Activated CD8-positive, alpha-beta T cell treated with anti-CD3 and anti-CD28 coated beads, Interleukin-2, amount 10 ng/mL, durations not matched to agents 7 days and 5 days (primary cell): ENCODE measurements around the gene LRCOL1. TPM values are rescaled to one million over a fixed set of nuclear protein-coding genes. Genes with fewer than 3 reads are reported as not detected.

Source experiments
- ATAC-seq: fragments of 150-1000 bp; cut with Tn5 transposase; one replicate; pipeline ENCODE4 v1.10.0; 2021; ENCODE audit warnings: moderate library complexity
- CTCF ChIA-PET: fragments of 350-600 bp; sonication (Branson Sonifier 250); formaldehyde crosslinking; loops from one replicate; lab custom pipeline; 2021; ENCODE audit warnings: antibody characterized with exemption; lab: Charles Lee
- POLR2A ChIA-PET: fragments of 350-600 bp; sonication (Branson Sonifier 250); formaldehyde crosslinking; loops from one replicate; lab custom pipeline; 2021; ENCODE audit warnings: antibody characterized with exemption; lab: Charles Lee
- DNase-seq: peaks from one replicate; pipeline ENCODE4 v3.0.0-alpha.2; 2020
- H3K27ac Mint-ChIP-seq: one replicate; pipeline ENCODE4 v1.8.0; 2021; ENCODE audit warnings: mild to moderate bottlenecking, mixed read lengths
- H3K27me3 Mint-ChIP-seq: one replicate; pipeline ENCODE4 v1.8.0; 2021; ENCODE audit warnings: low read depth, mixed read lengths
- H3K36me3 Mint-ChIP-seq: one replicate; pipeline ENCODE4 v1.8.0; 2021; ENCODE audit warnings: low read depth, mixed read lengths
- H3K4me1 Mint-ChIP-seq: one replicate; pipeline ENCODE4 v1.8.0; 2021; ENCODE audit warnings: low read depth, mixed read lengths
- H3K4me3 Mint-ChIP-seq: one replicate; pipeline ENCODE4 v1.8.0; 2021; ENCODE audit warnings: mild to moderate bottlenecking, mixed read lengths
- H3K9me3 Mint-ChIP-seq: one replicate; pipeline ENCODE4 v1.8.0; 2022; ENCODE audit warnings: mixed read lengths; ENCODE audit not compliant: insufficient read depth
- total RNA-seq, 2 experiments: library from RNA; stranded (reverse); gene quantifications; one replicate each; pipeline ENCODE4 v1.2.3, GENCODE V29; 2021

The LRCOL1 gene
- total RNA-seq, 2 experiments from 2014 or later, result not detected

DNA sequence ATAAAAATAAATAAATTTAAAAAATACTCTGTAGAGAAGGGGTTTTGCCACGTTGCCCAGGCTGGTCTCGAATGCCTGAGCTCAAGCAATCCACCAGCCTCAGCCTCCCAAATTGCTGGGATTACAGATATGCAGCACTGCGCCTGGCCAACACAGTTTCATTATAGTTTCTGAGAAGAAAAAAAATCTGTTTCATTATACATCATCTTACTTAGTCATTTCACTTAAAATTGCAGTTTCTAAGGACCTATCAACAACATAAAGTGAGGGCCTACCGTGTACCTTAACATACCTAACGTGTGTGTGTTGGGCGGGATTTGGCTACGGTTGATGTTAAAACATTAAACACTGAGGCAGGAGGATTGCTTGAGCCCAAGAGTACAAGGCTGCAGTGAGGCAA lies 36.5 kb upstream of the LRCOL1 start:
- Mint-ChIP-seq H3K36me3 (peaks cover 57% of the 10 kb centered on the region), H3K27me3 (no peaks in the 10 kb centered on the region), H3K27ac (no peak overlapping the region), H3K9me3 (no peaks in the 10 kb centered on the region), H3K4me3 (no peak overlapping the region), H3K4me1 (peaks cover 4% of the 10 kb centered on the region)
- ChIA-PET POLR2A (no interaction called here), CTCF (no interaction called here)
- no peak for ATAC-seq
- DNase-seq, result no peak

DNA sequence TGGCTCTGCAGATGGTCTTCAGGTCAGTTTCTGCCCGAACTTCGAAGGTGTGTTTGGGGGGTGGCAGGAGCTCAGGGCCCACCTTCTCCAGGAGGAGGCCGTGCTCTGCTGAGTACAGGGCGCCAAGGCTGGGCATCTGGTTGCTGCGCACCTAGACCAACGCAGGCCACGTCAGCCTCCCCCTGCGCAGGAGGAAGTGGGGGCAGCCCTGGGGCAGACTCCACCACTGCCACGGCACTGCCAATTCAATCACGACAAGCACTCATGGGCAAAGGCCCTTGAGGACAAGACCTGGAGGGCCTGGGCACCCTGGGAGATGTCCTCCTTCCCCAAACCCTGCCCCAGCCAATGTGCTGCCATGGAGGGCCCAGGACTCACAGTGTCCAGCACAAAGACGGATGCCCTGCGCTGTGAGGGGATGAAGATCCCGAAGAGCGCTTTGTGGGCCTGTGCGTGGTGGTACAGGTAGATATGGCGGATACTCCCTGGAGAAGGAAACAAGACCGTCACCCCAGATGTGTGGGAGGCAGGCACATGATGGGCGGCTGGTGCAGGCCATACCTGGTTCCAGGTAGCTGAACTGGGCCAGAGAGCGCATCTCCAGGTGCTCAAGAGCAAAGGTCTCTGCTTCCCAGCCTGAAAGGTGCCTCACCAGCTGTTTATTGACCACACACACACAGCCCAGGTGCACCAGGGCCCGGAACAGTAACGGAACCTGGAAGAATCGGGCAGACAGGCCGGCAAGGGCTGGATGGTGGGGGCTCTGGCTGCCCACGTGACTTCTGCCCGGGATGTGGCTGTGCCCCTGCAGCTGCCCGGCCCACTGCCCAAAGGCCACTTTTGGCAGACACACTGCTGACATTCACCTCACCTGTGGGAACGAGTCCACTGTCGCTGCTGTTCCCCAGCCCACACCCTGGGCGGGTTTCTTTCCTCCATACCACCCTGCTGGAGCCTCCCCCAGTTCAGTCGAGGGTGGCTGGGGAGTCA lies 32.8 kb upstream of the LRCOL1 start:
- ChIA-PET POLR2A (interaction anchor here (1.0 kb wide), 1 partner anchor 186 kb away, joined by 4 read pairs; no protein-coding TSS in a partner anchor), CTCF (no interaction called here)
- no peak overlapping the region for H3K4me3 Mint-ChIP-seq
- H3K4me1 Mint-ChIP-seq, result peaks cover 18% of the 10 kb centered on the region
- H3K27me3 Mint-ChIP-seq, result no peaks in the 10 kb centered on the region
- H3K36me3 Mint-ChIP-seq, result peaks cover 67% of the 10 kb centered on the region
- ATAC-seq (no peak), DNase-seq (no peak)
- no peak overlapping the region for H3K27ac Mint-ChIP-seq
- H3K9me3 Mint-ChIP-seq, result no peaks in the 10 kb centered on the region

- ATAC-seq, result no peak
- ChIA-PET CTCF (no interaction called here), POLR2A (no interaction called here)
- Mint-ChIP-seq H3K27me3 (no peaks in the 10 kb centered on the region), H3K4me3 (no peak overlapping the region), H3K9me3 (no peaks in the 10 kb centered on the region), H3K4me1 (peaks cover 27% of the 10 kb centered on the region), H3K36me3 (peaks cover 69% of the 10 kb centered on the region), H3K27ac (no peak overlapping the region)
- no peak for DNase-seq
Measured at GRCh38 chr12:132641811-132642650, 31.6 kb upstream of the LRCOL1 start.

GRCh38 chr12:132640936-132641335 lies 30.6 kb upstream of the LRCOL1 start:
- H3K9me3 Mint-ChIP-seq, result no peaks in the 10 kb centered on the region
- POLR2A ChIA-PET, result interaction anchor here (0.8 kb wide), 1 partner anchor 28 kb away, joined by 3 read pairs; no protein-coding TSS in a partner anchor

GRCh38 chr12:132639956-132640520 lies 29.7 kb upstream of the LRCOL1 start:
- Mint-ChIP-seq H3K27me3 (no peaks in the 10 kb centered on the region), H3K36me3 (peaks cover 73% of the 10 kb centered on the region), H3K9me3 (no peaks in the 10 kb centered on the region), H3K27ac (no peak overlapping the region), H3K4me1 (peaks cover 27% of the 10 kb centered on the region), H3K4me3 (no peak overlapping the region)
- ChIA-PET CTCF (interaction anchor here (1.6 to 1.7 kb wide), 2 partner anchors 19 to 31 kb away, joined by 3 read pairs; no protein-coding TSS in a partner anchor), POLR2A (no interaction called here)
- DNase-seq, result no peak
- peak; percentile 13 for ATAC-seq

More at GRCh38 chr12:132640936-132641335, 30.6 kb upstream of the LRCOL1 start:
- no peak overlapping the region for H3K4me3 Mint-ChIP-seq
- H3K4me1 Mint-ChIP-seq, result peaks cover 27% of the 10 kb centered on the region
- CTCF ChIA-PET, result interaction anchor here (1.6 kb wide), 1 partner anchor 32 kb away, joined by 3 read pairs; no protein-coding TSS in a partner anchor
- peaks cover 69% of the 10 kb centered on the region for H3K36me3 Mint-ChIP-seq
- H3K27me3 Mint-ChIP-seq, result no peaks in the 10 kb centered on the region
- peak; percentile 10 for ATAC-seq
- DNase-seq, result no peak
- H3K27ac Mint-ChIP-seq, result peak overlapping the region; percentile 31

DNA sequence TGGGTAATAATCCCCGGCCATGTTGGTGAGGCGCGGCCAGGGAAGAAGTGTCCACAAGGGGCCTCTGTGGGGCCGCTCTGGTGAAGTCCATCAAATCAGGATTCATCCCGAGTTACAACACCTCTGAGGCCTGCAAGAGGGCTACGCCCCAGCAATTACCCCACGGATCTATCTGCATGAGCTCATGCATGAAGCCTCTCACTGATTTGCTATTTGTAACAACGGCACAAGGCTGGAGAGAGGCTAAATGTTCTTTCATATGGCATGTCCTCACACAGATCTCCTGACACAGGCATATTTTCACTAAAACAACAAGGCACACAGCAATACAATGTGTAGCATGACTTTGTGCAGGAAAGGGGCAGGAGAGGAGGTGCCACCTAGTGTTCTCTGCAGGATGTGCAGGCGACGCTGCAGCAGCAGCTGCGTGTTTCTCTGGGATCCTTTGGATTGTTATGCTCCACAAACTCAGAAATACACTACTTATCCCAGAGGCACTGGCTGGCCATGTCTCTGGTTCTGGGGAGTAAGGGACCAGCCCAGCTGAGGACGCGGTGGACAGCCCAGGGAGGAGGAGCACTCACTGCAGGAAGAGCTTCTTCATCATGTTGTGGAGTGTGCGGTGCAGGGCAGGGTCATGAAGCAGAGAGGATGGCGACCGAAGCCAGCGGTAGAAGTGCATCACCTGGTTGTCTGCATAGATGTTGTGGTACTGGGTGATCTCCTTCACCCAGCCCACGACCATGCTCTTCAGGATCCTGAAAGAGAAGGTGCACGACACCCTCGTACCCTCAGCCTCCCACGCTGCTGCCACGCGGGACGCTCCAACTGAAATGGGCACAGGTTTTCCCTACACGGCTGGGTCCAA lies 28.4 kb upstream of the LRCOL1 start:
- Mint-ChIP-seq H3K4me3 (no peak overlapping the region), H3K36me3 (peaks cover 78% of the 10 kb centered on the region), H3K27ac (peak overlapping the region; percentile 19), H3K9me3 (no peaks in the 10 kb centered on the region), H3K4me1 (peaks cover 27% of the 10 kb centered on the region), H3K27me3 (no peaks in the 10 kb centered on the region)
- POLR2A ChIA-PET, result no interaction called here
- ATAC-seq, result peak; percentile 45
- DNase-seq, result no peak
- CTCF ChIA-PET, result interaction anchor here (0.7 to 1.7 kb wide), 11 partner anchors 8 to 485 kb away, joined by 3 to 8 read pairs (median 3); no protein-coding TSS in a partner anchor

- no peak for ATAC-seq
- CTCF ChIA-PET, result interaction anchor here (0.8 to 1.7 kb wide), 3 partner anchors 9 to 484 kb away, joined by 3 to 8 read pairs (median 3); no protein-coding TSS in a partner anchor
- Mint-ChIP-seq H3K4me1 (peaks cover 27% of the 10 kb centered on the region), H3K9me3 (no peaks in the 10 kb centered on the region), H3K36me3 (peaks cover 78% of the 10 kb centered on the region), H3K4me3 (no peak overlapping the region), H3K27ac (no peak overlapping the region), H3K27me3 (no peaks in the 10 kb centered on the region)
- POLR2A ChIA-PET, result no interaction called here
- DNase-seq, result no peak
Measured at GRCh38 chr12:132637811-132638210, 27.4 kb upstream of the LRCOL1 start.

DNA sequence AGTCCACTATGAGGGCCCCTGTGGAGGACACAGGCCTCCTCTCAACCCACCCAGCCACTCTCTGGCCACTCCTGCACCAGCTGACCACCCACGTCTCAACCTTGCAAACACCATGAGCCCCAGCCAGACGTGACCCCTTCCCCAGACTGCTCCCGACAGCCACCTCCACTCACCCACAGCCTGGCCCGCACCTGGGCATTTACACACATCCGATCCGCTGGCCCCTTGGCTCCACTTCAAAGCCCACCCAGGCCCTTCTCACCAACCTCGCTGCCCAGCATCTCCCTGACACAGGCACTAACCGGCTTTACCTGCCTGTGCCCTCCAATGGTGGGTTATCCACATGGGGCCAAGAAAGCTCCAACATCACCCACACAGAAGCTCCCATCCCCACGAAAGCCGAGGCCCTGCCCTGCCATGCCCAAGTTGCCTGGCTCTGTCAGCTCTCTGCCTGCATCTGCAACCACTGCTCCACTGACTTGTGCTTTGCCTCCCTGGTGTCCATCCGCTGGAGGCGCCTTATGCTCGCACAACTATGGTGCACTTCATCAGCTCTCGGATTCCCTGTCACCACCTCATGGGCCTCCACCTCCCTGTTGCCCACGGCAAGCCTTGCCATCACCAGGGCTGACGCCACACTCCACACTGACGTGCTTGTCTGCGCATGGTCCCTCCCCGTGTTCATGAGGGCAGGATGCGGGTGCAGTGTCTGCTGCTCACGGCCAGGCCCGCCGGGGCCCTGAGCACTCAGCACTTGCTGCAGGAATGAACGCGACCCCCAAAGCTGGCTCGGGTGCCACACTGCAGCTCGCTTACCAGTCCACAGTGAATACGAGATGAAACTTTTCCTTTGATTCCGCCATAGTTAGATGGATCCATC lies 24.9 kb upstream of the LRCOL1 start:
- no peak for DNase-seq
- H3K27ac Mint-ChIP-seq, result no peak overlapping the region
- H3K4me1 Mint-ChIP-seq, result peaks cover 11% of the 10 kb centered on the region
- ChIA-PET POLR2A (no interaction called here), CTCF (no interaction called here)
- no peak overlapping the region for H3K4me3 Mint-ChIP-seq
- peaks cover 79% of the 10 kb centered on the region for H3K36me3 Mint-ChIP-seq
- ATAC-seq, result no peak
- H3K9me3 Mint-ChIP-seq, result no peaks in the 10 kb centered on the region
- H3K27me3 Mint-ChIP-seq, result no peaks in the 10 kb centered on the region

GRCh38 chr12:132634411-132634990 lies 24.1 kb upstream of the LRCOL1 start:
- no peak for ATAC-seq
- no peaks in the 10 kb centered on the region for H3K27me3 Mint-ChIP-seq
- ChIA-PET CTCF (no interaction called here), POLR2A (no interaction called here)
- DNase-seq, result no peak
- no peak overlapping the region for H3K4me3 Mint-ChIP-seq
- H3K36me3 Mint-ChIP-seq, result peaks cover 84% of the 10 kb centered on the region
- H3K4me1 Mint-ChIP-seq, result peaks cover 11% of the 10 kb centered on the region
- no peak overlapping the region for H3K27ac Mint-ChIP-seq
- H3K9me3 Mint-ChIP-seq, result no peaks in the 10 kb centered on the region

DNA sequence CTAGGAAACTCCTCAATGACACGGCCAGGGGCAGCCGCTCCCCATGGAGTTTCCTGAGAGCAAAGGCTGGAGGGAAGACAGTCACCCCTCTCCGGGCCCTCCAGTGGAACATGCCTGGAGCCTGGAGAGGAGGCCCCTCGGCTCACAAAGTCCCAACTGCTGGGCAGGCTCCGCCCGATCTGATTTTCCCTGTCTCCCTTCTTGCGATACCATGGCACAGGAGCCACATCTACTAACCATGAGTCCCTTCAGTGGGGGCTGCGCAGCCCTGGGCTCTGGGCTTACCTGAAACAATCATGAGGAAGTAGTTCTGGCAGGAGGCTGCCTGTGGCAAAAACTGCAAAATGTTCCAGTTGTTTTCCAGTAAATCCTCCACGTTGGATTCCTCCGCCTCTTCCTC lies 23.5 kb upstream of the LRCOL1 start:
- POLR2A ChIA-PET, result no interaction called here
- Mint-ChIP-seq H3K4me1 (peaks cover 11% of the 10 kb centered on the region), H3K4me3 (no peak overlapping the region), H3K27ac (no peak overlapping the region), H3K9me3 (no peaks in the 10 kb centered on the region), H3K27me3 (no peaks in the 10 kb centered on the region), H3K36me3 (peaks cover 84% of the 10 kb centered on the region)
- DNase-seq, result no peak
- CTCF ChIA-PET, result no interaction called here
- ATAC-seq, result no peak
